GM12892 (cell line): ENCODE data around the gene ELOVL6.

Source experiments
- POLR2A ChIP-seq: IDR thresholded peaks from 2 replicates; pipeline ENCODE4 v1.6.1; 2011; ENCODE audit warnings: low read depth, low read length, control low read depth
- POLR2AphosphoS5 ChIP-seq: IDR thresholded peaks from 2 replicates; pipeline ENCODE4 v1.6.1; 2011; ENCODE audit warnings: low read depth, low read length, control low read depth
- TAF1 ChIP-seq: IDR thresholded peaks from 2 replicates; pipeline ENCODE4 v1.6.1; 2011; ENCODE audit warnings: low read depth, mild to moderate bottlenecking, control low read depth, low read length, borderline replicate concordance

- TF ChIP-seq POLR2A (no peak), POLR2AphosphoS5 (no peak), TAF1 (no peak)
Measured at GRCh38 chr4:110014233-110014632, 184.2 kb downstream of the ELOVL6 start.
